GM18909 (cell line): ENCODE results near the gene SRRM4.

Experiments
- ATAC-seq: cut with Tn5 transposase; IDR thresholded peaks from one replicate; pipeline ENCODE4 v1.9.1; 2021; ENCODE audit warnings: mild to moderate bottlenecking; ENCODE audit not compliant: unreplicated experiment, poor library complexity

SRRM4 gene

DNA sequence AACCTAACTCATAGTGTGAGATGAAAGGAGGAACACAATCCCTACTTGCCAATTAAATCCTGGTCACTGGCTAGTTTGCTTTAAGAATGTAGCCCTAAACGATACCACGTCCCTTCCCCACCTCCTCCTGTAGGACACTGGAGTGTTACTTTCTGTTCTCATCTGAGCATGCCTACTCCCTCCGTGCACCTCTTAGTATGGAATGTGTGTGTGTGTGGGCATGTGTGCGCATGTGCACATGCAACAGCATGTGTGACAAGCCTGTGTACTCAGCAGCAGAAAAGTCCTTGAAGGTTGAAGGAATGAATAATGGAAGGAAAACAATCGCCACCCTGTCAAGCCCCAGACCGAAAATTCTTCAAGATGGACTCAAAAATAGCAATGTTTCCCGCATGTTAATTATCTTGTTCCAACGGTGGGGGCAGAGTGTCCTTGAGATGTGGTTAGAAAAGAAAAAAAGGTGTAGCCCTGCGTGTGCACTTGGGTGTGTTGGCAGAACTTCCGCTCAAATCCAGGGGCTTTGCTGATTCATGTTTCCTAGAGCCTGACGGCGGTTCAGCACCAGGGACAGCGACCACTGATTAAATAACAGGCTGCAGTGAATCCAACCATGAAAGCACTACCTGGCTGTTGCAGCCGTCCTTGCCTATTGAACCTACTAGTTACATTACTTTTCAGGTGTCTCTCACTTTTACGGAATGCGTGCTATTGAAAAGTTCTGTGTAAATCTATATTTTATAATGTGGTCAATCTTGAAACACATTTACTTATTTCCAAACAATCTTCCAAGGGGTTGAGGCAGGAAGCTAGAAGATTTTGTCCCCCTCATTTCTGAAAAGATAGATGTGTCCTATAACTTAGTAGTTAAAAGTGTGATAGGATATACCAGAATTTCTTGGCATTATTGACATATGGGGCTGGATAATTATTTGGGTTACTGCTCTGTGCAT lies 79.8 kb downstream of the SRRM4 start:
- no peak for ATAC-seq

- ATAC-seq, result no peak
Observed at GRCh38 chr12:119068129-119068856, 87.0 kb downstream of the SRRM4 start.

- ATAC-seq, result no peak
Observed at GRCh38 chr12:119069147-119069642, 87.9 kb downstream of the SRRM4 start.

DNA sequence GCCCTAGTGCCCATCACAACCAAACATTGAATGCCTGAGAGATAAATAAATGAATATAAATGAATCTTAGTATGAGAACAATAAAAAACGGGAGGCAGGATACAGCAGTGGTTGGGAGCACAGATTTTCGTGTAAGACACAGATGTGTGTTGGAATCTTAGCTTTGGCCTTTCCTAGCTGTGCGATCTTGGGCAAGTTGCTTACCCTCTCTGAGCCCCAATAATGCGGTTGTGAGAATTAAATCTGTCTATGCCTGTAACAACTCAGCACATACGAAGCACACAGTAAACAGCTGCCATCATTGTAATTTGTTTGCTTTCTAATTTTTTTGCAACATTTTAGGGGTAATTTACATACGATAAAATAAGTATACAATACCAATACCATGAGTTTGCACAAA lies 89.8 kb downstream of the SRRM4 start:
- ATAC-seq, result no peak

GRCh38 chr12:119071638-119072231 lies 90.4 kb downstream of the SRRM4 start:
- ATAC-seq, result no peak

GRCh38 chr12:119072440-119072839 lies 91.1 kb downstream of the SRRM4 start:
- ATAC-seq, result no peak

- no peak for ATAC-seq
Observed at GRCh38 chr12:119075222-119075787, 94.0 kb downstream of the SRRM4 start.

DNA sequence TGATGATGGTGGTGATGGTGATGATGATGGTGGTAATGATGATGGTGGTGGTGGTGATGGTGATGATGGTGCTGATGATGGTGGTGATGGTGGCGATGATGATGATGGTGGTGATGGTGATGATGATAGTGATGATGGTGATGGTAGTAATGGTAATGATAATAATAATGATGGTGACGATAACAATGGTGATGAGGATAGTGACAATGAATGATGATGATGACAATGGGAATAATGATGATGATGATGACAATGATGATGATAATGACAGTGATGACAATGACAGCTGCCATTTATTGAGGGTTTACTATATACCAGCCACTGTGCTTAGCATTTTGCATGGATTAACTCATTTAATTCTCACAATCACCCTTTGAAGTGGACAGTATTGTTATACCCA lies 94.6 kb downstream of the SRRM4 start:
- no peak for ATAC-seq

- no peak for ATAC-seq
Observed at GRCh38 chr12:119079530-119079929, 98.2 kb downstream of the SRRM4 start.

GRCh38 chr12:119082016-119082415 lies 100.7 kb downstream of the SRRM4 start:
- ATAC-seq, result no peak

- ATAC-seq, result no peak
Observed at GRCh38 chr12:119082496-119082895, 101.2 kb downstream of the SRRM4 start.

- no peak for ATAC-seq
Observed at GRCh38 chr12:119088685-119089379, 107.5 kb downstream of the SRRM4 start.

GRCh38 chr12:119089380-119090013 lies 108.2 kb downstream of the SRRM4 start:
- ATAC-seq, result no peak

- no peak for ATAC-seq
Observed at GRCh38 chr12:119090276-119090675, 108.9 kb downstream of the SRRM4 start.

DNA sequence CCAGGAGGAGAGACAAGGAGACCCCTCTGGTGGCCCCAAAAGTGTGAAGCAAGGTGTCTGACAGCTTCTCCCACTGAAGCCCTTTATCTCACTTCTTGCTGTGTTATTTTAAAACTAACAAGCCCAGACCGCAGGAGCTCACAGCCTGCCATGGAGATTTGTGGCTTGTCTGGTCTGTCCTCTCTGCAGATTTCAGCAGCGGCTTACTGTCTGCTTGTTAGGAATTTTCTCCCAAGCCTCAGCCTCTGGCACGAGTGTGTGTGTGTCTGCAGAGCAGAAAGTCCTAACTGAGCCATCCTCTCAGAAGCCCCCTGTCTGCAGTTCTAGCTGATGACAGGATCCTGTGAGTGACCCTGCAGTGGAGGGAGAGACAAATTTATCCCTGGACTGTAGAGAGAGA lies 109.5 kb downstream of the SRRM4 start:
- ATAC-seq, result no peak

GRCh38 chr12:119096429-119097202 lies 115.3 kb downstream of the SRRM4 start:
- no peak for ATAC-seq

DNA sequence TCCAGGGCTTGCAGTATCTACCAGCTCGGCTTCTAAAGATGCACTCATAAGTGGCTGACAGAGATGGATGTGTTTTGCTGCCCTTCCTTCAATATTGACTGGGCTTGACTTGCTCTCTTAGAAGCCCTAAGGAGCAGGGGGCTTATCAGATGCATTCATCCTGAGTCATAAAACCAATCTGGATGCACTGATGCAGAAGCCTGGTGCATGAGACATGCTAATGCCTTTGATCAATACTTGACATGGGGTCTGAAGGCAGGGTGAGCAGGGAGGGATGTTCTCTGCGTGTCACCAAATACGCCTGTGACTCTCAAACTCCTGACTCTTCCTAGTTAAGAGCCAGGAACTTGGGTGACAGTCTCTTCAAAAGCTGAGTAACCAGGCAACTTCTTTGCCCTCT lies 119.6 kb downstream of the SRRM4 start:
- ATAC-seq, result no peak

GRCh38 chr12:119102274-119102673 lies 120.9 kb downstream of the SRRM4 start:
- no peak for ATAC-seq

- no peak for ATAC-seq
Observed at GRCh38 chr12:119102714-119103113, 121.4 kb downstream of the SRRM4 start.
